RPMI8226 (cell line): ENCODE results near the gene DLG3.
"Not testable (repeated sequence)": the region's sequence is repeated elsewhere in the genome, so short reads cannot be mapped to it uniquely, and the experiment has no call there.

Source experiments
- DNase-seq: peaks from one replicate; pipeline ENCODE4 v3.0.0-alpha.2; 2015

The DLG3 gene

DNA sequence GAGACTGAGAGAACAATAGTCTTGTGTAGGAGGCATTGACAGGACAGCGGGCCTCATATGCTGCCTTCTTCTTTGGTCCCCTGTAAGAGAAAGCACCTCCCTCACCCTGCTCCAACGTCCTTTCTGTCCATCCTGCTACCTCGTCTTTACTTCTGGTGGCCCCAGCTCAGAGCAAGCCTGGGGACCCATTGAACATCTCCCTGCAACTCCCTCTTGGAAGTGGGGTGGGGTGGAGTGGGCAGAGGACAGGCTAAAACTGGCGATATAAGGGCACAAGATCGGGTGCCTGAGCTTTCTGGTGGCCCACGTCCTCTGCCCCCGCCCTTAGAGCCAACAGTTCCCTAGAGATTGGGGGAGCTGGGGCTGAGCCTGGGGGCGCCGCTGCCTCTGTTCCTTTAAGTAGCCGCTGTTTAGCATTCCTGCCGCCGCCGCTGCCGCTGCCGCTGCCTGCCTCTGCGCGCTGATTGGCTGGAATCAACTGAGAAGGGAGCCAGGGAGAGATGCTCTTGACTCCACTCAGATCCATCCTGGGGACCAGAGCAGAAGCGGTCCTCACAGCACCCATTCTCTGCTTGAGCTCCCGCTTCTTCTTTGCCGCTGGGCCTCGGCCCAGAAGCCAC, at the start of gene DLG3:
Gene DLG3, plus strand, starts transcription at position 510 of the 620 bp plus-strand sequence. CDS start 367 bp downstream, outside the sequence.
- DNase-seq, result no peak

DNA sequence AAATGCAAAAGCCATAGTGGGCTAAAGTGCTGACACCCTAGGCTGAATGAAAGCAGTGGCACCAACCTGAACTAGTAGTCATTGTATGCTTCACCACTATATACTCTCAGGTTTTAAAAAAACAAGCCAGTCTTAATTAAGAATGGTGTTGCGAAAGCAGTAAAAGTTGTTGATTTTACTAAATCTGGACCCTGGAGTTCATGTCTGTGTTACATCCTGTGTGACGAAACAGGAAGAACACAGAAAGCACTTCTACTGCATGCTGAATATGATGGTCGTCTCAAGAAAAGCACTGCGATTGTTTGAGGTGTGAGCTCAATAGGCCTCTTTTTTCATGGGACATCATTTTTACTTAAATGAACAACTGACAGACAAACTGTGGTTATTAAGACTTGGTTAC, 45.7 kb upstream of the DLG3 start:
- no peak for DNase-seq

DNA sequence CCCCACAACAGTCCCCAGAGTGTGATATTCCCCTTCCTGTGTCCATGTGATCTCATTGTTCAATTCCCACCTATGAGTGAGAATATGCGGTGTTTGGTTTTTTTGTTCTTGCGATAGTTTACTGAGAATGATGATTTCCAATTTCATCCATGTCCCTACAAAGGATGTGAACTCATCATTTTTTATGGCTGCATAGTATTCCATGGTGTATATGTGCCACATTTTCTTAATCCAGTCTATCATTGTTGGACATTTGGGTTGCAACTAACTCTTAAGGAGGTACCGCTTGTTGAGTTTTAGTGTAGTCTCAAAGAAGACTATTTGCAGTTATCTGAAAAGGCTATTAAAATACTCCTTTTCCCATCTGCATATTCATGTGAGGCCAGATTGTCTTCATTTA, 44.5 kb upstream of the DLG3 start:
- not testable (repeated sequence) for DNase-seq

DNA sequence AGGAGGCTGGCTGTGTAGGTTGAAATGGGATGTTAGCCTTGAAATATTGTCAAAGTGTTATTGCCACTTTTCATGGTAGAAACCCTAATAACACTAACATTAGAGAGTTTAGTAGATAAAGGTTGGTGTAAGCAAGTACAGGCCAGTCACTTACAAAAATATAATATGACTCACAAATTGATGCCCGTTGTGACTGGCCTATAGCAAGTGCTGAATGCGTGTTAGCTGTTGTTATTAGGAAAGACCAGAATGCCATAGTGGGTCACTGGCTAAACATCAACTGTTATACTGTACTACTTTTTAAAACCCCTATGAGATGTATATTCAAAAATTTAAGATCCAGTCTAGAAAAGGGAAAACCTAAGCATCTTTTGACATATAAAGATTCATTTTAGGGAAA, 41.9 kb upstream of the DLG3 start:
- DNase-seq, result no peak

DNA sequence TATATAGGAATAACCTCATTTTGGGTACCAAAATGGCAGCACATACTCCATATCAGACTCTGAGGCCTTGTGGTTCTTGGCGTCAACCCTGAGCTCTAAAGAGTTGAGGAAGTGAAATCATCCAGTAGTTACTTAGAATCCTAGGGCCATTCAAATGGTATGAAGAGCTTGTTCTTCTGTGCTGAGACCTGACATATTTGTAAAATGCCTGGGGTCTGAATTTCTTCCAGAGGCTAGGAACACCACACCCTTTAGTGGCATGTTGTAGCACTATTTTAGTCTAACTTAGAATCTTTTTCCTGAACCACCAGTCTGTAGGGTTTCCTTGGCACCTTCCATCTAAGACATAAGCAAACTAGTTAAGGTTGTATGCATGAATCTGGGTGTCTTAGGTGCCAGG, 39.6 kb upstream of the DLG3 start:
- no peak for DNase-seq

DNA sequence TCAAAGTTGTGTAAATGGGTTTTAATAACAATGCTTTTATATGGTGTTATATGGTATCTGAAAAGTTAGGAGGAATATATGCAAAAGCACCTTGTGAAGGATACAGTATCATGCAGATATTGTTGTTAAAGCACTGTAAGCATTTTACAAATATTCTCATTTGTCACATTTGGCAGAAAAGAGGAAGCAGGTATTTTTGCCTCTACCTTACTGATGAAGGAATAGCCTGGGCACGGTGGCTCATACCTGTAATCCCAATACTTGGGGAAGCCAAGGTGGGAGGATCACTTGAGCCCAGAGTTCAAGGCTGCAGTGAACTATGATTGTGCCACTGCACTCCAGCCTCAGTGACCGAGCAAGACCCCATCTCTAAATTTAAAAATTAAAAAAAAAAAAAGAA, 33.7 kb upstream of the DLG3 start:
- DNase-seq, result no peak

DNA sequence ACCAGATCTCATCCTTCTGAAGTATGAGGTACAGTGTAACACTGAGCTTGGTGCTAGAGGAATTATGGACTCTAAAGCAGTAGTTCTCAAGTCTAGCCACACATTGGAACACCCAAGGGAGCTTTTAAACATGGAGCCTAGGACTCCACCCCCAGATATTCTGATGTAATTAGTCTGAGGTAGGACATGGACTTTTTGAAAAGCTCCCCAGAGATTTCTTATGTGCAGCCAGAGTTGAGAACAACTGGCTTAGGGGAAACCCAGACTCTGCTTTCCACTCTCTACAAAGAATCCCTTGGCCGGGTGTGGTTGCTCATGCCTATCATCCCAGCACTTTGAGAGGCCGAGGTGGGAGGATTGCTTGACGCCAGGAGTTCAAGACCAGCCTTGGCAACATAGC, 33.2 kb upstream of the DLG3 start:
- DNase-seq, result no peak

DNA sequence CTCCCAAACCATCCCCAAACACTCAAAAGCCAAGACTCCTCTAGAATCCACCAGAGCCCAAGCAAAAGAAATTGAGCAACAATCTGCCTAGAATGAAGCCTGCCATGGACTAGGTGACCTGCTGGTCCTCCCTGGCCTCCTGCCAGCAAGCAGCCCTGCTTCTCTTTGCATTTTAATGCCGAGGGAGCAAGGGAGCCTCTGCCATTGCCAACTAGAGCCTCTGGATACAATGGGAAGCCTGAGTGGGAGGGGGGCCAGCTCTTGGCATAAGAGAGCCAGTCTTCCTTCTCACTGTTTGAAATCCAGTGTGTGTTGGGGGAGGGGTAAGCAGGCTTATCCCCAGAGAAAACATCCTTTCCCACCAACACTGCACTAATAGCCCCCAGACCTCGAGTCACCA, 23.0 kb upstream of the DLG3 start:
- no peak for DNase-seq

DNA sequence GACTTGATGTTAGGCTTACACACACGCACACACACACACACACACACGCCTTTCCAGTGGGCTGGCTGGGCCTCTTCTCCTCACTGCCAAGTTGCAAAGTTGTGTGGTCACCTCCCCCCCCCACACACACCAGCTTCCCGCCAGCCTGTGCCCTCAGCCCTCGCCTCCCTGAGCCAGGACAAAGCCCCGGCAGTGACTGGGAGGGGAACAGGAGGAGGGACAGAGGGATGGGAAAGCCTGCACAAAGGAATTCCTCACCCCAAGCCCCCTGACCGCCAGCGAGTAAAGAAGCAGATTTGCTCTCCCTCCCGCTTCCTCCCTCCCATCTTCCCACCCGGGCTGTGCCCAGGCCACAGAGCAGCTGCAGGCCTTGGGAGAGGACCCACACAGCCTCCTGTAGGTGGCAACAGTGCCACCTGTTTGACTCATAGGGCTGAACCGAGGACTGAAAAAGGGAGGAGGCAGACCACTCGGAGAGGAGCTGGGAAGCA, 21.7 kb upstream of the DLG3 start, which contains the start of gene GDPD2:
Gene GDPD2, plus strand, starts transcription at position 464 of the 491 bp plus-strand sequence. CDS start 1,671 bp downstream, outside the sequence.
- peak; percentile 64 for DNase-seq

DNA sequence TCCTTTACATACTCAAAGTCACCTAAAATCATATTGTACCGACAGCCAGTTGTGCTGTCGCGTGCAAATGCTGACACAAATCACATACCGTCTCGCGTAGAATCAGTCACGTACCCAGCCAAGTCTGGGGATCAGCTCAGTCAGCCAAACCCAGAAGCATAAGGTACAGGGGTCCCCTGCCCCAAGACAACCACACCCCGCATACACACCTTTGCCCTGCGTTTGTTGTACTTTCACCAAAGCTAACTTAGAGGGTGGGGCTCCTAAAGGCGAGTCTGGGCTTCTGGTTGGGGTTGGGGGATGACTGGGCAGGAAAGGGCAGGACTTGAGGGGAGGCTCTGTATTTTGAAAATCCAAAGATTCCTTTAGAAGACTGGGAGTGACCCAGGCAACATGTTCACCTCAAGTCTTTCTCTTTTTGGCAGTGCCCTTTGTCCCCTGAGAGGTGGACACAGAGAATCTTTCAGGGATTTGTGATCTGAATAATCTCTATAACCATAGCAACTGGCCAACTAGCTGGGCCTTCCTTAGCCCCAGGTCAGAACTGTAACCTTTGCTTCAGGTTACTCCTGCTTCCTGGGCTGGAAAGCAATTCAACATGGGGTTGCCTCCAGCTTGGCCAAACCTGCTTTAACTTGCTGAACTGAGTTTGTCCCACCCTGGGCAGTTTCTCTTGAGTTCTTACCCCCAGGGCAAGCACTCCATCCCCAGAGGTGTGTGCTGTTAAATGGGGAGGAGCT, 20.5 kb upstream of the DLG3 start:
- DNase-seq, result no peak

DNA sequence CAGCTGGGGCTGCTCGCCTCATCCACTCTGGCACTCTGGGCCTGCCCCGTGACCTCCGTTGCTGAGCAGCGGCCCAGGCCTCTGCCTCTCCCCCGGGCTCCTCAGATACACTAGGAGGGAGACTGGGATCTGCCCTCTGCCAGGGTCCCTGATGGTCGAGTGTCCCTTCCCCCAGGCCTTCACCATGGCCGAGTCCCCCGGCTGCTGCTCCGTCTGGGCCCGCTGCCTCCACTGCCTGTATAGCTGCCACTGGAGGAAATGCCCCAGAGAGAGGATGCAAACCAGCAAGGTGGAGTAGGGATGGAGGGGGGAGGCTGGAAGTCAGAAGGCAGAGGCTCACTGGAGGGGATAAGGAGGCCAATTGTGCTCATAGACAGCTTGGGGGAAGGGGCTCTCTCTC, 19.8 kb upstream of the DLG3 start:
- DNase-seq, result no peak

DNA sequence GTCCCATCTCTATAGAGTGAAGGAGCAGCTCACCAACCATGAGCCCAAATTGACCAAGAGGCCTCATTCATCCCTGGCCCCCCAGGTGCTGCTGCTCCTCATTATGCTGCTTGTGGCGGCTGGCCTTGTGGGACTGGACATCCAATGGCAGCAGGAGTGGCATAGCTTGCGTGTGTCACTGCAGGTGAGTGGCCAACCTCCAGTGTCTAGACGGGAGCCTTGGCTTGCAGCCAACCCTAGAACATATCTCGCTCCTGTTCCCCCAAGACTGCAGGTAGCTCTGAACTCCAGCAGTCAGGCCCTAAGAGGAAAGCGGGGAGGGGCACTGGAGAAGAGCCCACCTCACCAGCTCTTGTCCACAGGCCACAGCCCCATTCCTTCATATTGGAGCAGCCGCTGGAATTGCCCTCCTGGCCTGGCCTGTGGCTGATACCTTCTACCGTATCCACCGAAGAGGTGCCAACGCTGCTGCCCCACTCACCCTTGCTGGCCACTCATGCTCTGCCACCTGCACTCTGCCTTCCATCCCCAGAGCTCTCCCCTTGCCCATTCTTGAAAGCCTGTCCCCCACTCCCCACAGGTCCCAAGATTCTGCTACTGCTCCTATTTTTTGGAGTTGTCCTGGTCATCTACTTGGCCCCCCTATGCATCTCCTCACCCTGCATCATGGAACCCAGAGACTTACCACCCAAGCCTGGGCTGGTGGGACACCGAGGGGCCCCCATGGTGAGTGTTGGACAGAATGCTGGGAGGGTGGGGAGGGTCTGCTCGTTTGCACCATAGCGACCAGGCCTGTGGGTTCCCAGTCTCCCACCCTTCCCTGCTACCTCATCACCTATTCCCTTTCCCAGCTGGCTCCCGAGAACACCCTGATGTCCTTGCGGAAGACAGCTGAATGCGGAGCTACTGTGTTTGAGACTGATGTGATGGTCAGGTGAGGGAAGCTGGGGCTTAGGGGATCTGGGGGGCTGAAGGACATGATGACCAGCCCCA, 18.1 kb upstream of the DLG3 start:
- DNase-seq, result no peak

DNA sequence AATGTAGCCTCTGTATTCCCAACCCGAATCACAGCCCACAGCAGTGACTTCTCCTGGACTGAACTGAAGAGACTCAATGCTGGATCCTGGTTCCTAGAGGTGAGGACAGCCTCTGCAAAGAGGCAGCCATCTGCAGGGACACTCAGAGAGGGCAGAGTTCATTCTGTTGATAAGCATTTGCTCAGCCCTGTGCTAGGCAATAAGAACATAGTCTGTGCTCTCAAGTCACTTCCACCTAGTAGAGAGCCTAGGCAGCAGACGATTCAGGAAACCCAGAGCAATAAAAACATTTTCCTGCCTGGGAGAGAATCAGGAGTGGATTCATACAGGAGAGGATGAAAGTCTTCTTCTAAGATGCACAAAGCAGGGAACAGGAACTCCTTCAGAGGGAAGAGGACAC, 17.3 kb upstream of the DLG3 start:
- no peak for DNase-seq

DNA sequence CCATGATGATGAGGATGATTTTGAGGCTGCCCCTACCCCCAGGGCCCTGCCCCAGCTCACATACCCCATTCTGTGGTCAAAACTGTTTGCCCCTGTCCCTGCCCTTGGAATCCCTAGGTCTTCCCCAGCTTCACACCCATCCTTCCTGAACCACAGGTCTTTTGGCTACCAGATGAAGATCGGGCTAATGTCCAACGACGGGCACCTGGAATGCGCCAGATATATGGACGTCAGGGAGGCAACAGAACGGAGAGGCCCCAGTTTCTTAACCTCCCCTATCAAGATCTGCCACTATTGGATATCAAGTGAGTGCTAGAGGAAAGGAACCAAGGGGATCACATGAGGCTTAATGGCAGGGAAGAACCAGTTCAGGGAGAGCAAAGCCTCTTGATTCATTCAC, 14.9 kb upstream of the DLG3 start:
- DNase-seq, result no peak

DNA sequence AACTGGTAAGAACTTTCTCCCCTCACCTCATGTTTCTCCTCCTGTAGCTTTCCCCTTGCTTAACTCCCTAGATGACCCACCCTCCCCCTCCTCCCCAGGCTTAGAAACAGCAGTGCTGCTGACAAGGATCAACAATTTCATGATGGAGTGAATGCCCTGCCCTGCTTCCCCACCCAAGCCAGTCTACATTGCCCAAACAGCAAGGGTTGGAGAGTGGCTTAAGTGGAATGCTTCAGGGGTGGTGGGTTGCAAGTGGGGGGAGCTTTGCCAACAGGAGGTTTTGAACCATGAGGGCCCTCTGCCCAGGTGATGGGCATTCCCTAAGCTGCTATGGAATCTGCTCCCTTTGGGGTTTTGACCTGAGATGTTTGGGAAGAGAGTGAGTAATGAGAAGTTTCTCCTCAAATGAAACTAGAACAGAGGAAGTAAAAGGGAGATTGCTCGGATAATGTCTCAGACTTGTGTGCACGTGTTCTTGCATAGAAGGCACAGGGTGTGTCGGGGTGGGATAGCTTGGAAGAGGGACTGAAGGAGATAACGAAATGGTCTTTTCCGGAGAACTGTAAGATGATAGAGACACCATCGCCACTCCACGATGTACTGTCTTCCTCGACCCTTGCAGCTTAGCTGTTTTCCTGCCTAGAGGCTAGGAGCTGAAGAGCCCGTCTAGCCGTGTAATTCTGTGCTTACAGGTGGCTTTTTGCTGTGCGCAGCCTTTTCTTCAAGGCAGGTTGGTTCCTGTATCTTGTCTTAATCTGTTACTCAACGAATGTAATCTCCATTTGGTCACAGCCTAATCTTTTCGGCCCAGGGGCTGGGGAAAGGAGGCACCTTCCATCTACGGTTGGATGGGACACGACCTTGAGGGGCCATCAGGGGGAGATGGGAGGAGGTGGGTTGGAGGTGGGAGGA, 11.4 kb upstream of the DLG3 start:
- peak; percentile 65 for DNase-seq

DNA sequence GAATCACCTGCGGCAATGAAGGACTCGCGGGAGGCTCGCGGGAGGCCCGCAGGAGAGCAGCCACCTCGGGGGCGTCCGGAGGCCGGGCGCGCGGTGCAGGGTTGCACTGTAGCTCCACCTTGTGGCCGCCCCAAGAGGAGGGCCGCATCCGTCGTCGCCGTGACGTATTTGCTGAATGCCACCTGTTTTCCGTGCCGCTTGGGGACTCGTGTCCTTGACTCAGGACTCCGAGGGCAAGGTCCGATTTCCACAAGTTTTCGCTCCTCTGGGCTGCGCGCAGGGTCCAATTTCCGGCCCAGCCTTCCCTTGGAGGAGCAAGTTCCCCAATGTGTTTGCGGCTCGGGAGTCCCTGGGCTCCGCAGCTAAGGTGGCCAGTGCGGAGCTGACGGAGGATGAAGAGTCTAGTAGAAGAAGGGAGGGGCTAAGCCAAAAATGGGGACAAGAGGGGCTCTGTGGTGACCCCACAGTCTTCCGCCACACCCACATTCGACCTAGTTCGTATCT, 10.7 kb upstream of the DLG3 start:
- peak; percentile 86 for DNase-seq

DNA sequence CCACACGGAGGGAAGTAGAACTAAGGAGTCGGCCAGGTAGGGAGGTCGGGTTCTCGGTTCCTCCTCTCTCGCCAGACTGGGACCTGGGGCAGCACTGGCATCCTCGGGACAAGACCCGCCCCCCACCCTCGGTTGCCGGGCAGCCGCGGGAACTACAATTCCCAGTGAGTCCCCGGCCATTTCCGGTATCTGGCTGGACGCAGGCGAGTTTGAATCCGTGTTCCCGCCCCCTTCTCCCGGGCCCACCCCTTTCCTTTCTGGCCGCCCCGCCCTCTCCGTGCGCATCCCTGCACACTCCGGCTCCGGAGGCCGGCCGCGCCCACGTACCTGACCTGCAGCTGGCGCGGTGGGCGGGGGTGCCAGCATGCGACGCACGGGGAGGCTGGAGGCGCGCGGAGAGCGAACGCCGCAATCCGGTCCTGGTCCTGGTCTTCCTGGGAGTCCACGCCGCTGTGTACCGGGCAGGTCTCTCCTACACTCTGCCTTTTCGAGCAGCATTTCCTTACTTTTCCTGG, 10.2 kb upstream of the DLG3 start:
- DNase-seq, result peak; percentile 94

DNA sequence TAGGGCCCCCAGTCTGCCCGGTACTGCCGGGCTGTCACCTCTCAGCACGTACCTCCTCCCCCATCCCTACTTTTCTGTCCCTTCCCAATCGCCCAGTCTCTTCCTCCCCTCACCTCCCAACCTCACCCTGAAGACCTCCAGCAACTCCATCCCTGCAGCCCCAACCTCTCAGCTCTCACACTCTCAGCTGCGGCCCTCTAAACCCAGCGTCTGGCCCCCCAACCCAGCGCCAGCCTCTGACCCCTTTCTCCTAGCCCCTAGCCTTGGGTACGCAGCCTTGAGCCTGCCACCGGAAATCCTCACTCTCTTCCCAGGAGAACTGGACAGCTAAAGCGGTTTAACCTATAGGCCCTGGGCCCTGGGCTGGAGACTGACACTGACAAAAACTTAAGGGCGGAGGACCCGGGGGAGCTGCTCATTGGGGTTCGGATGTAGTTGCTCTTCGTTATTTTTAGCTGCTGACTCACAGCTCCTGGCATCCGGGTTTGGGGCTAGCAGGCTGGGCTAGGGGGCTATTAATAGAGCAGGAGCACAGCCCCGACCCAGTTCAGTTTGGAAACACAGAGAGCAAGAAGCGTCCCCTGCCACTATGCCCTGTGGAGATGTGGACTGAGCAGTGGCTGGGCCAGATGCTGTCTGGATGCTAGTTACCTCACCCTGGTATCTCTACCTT, 9.6 kb upstream of the DLG3 start:
- DNase-seq, result peak; percentile 59

DNA sequence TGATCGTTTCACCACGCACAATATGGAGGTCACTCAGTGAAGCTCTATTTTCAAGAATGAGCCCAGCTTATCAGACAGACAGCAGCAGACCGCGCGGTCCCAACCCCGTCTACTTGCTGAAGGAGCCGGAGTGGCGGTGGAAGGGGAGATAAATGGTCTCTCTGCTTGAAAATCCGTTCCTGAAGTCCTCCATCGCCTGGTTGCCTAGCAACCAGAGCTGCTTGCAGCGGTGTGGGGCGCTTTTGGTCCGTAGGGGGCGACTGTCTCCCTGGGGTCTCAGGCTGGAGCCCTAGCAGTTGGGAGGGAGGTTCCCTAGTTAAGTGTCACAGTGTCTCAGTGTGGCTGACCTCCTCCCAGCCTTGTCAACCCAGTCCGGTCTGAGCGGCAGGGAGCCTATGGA, 8.3 kb upstream of the DLG3 start:
- DNase-seq, result no peak

DNA sequence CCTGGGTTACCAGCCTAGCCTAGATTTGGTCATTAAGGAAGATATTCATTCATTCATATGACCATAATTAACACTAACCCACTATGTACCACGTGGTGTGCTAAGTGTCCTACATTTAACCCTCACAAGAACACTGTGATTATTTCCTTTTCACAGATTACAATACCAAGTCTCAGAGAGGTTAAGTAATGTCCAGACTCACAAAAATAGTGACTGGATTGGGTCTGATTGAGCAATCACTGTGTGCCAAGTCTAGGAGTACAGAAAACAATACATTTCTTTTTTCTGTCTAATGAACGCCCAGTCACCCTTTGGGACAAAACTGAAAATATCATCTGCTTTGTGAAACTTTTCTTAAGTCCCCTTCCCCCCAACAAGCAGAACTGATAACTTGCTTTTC, 7.6 kb upstream of the DLG3 start:
- no peak for DNase-seq
